AG08396 (cell line): ENCODE data around the gene PAX6.

Experiments
- DNase-seq: peaks from one replicate; pipeline ENCODE4 v3.0.0; 2012; ENCODE audit warnings: low spot score, mixed read lengths

Gene PAX6

DNA sequence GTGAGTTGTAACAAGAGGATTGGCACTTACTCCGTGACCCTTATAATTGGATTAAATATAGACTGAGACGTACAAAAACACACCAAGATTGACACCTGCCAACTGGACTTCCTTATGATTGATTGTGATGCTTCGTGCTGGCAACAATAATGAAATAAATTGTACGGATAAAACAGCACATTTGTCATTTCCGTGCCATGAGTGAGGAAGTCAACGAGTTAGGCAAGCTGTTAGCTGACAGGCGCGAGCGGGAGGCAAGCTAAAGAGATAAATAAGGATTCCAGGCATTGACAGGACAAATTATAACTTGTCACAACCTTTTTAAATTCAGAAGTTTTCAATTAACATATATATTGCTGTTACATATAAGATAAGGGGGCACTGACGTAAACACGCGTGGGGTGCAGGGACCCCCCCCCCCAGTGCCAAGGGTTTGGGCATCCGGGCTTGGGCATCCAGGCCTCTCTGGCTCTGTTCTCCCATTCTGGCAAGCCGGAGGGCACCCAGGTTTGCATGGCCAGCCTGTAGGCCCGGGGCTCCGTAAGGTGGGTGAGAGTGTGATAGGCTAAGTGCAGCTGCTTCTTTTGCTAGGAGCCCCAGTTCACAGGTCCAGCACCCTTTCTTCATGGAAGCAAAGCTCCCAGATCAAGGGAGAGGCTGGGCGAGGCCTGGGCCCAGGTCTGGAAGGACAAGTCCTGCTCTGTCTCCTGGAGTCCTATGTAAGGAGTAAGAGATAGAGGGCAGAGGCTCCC is 11.2 kb upstream of the PAX6 start:
- DNase-seq, result no peak

DNA sequence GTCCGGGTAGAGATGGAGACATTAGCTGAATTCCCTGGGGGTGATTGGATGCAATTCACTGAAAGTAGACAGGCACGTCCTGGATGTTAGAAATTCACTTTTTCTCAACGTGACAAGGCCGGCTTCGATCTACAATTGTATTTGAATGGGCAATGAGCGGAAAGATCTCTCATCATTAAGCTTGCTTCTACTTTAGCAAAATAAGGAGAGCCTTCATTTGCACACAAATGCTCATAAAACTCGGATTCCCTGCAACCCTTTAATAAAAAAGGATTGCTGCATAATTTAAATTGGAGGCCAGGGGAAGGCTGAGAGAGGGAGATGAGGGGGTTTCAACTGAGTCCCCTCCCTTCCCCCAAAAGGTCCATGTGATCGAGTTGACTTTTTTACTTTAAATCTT is 10.6 kb upstream of the PAX6 start:
- no peak for DNase-seq

DNA sequence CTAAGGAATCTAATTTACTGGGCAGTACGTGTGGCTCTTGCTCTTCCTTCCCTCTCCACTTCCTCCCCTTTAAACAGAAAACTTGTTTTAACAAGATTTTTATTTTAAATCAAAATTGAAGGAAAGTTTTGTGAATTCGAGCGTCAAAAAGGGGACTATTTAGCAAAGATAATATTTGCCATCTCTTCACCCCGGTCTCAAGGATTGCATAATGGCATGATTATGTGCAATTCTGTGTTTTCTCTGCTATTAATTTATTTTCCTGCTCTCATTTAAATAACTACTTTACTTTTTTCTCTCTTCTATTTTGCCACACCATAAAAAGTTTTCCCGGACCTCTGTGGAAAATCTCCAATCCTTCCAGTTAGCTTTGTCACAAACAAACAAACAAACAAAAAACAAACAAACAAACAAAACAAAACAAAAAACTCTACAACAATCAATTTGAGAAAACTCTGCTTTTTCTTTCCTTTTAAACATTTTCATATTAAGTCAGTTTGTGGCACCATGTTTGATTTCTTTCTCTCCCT is 10.2 kb upstream of the PAX6 start:
- no peak for DNase-seq

DNA sequence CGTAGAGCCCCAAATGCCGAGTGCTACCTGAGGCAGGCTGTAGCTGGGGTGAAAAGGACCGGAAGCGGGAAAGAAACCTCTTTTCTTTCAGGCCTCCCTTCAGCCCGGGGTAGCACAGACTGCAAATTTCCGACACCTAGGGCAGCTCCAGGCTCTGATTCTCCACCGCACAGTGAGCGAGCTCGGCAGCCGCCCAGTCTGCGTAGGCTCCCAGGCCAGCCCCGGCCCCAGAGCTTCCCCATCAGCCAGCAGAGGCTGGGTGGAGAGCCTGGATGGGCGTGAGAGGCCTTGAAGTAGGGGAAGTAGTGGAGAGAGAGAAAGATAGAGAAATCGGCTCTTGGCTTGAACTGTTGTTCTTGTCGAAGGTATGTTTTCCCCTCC is 9.3 kb upstream of the PAX6 start:
- DNase-seq, result no peak

DNA sequence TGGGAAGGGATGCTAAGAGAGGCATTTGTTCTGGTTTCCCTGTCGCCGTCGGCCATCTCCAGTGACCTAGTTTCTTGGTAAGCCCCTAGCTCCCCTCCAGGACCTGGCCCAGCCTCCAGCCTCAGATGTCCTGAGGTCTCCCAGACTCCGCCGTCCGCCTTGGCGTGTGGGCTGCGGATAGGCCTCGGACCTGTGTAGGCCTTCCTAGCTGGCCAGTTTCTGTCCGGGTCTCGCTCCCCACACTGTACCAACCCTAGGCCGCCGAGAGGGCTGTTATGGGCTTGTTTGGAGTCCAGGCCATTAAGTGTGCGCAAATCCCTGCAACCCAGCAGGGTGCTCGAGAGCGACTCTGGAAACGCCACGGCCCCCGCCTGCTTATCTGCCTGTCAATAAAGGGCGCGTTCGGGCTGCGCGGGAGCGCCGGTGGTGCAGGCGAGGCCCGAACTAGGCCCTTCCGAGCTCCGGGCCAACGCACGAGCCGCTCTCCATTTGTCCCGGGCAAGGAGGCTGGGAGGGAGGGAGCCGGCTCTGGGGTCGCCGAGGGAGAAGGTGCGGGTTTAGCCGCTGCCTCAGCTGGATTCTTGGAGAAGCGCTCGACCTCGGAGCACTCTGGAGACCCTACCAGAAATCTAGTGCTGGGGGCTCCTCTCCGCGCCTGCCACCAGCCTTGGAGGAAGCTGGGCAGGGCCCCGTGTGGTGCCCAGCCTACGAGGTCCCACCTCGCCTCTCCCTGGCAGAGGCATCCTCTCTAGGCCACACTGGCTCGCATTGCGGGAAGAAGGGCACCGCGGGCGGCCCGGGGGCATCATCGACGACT is 8.7 kb upstream of the PAX6 start:
- DNase-seq, result no peak

DNA sequence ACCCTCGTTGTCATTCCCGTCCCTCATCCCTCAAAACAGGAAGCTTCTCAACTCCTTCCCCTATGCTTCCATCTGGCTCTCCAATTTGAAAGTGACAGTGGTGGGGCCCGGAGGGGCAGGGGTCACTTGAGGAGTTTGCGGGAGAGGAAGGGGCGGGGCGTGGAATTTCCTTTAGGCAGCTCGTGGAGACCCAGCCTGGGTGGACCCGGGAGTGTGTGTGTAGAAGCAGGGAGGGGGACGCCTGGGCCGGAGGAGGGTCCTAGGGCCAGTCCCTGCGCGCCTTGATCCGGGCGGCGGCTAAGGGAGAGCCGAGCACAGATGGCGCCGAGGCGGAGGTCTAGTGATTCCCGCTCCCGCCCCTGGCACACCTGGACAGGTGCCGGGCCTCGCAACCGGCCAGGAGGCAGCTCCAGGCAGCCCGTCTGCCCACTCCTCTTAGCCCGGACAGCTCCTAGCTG is 7.8 kb upstream of the PAX6 start:
- DNase-seq, result no peak

DNA sequence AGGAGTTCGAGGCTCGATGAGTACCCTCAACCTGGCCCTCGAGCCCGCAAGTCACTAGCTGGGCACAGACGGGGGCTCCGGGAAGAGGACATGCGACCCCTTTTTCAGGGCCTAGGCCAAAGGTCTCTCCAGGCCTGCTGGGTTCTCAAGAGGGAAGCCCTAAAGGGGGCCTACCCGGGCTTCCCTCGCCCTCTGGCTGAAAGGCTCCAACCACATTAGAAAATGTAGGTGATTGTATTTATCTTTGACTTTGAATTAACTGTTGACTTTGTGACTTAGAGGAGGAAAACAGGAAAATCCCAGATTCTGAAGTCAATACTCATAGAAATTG is 7.3 kb upstream of the PAX6 start:
- DNase-seq, result no peak

DNA sequence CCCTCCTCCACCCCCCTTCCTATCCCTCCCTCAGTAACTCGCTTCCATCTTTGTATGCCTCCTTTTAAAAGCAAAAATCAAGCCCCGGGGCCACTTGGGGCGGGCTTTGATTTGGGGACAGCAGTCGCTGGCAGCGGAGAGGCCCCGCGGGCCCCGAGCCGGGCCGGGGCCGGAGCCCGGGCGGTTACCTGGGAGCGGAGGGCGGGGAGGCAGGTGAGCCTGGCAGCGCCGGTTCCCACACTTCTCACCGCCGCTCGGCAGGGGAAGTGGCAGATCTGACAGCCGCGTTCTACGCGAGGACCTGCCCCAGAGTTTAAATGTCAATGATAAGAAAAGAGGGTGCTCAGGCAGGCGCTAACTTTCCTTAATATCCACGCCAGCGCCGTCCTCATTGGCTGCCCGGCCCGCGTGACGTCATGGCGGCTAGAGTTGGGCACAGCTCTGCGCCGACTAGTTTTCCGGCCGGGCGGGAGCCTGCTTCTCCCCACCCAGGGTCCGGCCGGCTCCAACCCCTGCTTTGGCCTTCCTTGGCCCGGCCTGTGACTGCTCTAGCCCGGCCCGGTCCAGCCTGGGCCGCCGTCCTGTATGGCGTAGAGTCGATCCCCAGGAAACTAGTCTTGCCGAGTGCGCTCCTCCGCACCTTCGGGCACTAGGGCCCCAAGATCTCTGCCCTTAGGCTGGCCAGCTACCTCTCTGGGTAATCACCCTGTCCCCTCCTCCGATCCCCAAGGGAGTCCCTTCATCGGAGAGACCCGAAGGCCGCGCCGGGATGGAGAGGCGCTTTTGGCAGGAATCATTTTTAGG is 6.7 kb upstream of the PAX6 start:
- peak; percentile 15 for DNase-seq

DNA sequence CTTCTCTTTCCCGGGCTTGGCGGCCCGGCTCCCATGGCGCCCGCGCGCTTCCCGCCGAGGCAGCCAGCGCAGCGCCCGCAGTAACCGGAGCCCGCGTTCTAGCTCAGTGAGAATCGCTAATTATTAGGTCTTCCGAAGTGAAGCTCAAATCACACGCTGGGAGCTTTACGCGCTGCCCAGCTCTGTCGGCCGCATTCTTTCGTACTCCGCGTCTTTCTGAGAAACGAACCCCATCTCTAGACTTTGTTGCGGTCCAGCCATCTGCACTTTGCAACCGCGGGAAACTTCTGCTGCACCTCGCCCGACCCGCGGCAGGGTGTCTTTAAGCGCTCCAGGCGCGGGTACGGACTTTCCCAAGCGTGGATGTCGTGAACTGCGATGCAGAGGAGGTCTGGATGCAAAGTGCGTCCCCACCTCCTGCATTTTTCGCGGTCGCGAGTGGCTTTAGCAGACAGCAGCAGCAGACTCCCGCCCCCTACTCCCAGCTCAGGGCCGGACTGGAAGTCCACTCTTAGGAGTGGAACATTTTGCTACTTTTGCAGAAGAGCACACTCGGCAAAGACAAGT is 6.0 kb upstream of the PAX6 start:
- peak; percentile 36 for DNase-seq

DNA sequence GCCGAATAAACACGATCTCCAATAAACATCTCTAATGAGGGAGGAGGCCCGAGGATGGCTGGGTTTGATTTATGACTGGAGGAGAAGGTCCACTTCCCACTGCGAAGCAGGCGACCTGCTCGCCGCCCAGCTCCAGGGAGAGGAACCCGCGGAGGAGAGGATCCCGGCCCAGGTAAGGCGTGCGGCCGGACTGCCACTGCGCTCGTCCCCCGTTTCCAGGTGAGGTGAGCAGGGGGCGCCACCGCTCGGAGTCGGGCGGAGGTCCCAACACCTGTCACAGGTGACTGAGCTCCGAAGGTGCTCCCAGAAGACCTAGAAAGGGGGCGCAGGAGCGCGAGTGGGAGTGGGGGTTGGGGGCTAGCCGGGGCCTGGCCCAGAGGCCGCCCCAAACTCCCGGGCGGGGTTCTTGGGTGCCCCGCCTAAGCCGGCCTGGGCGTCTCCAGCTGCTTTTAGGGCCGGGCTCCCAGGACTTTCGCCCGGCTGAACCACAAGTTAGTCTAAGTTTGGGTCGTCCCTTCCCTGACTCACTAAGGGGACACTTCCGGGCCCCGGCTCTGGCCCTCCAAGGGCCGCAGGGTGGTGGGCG is 5.4 kb upstream of the PAX6 start:
- DNase-seq, result peak; percentile 26

DNA sequence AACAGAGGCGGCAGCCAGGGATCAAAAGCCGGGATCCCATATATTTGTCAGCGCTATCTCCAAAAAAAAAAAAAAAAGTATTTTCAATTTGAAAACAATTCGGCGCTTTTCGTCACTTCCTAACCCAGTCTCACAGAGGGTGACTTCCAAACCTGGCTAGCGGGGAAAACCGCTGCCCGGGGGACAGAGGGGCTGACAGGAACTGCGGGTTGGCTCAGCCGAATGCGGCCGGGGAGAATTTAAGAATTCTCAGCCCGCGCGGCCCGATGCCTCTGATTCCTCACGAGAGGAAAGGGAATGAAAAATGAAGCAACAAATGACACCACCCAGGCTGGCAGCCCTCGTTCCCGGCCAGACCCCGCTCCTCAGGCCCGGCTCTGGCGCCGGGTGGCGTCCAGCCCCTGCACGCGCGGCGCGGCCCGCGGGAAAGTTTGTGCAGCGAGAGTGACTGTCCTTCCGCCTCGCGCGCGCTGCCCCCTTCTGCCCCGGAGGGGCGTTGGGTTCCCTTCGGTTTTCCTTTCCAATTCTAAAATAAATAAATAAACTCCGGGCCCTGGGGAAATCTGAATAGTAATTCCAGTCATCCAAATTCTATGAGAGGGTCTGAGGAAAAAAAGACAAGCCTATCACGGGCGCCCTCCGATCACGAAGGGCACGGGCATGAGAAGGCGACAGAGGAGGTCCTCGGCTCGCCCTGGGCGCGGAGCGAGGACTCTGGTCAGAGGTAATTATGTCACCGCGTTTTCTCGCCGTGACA is 4.8 kb upstream of the PAX6 start:
- peak; percentile 41 for DNase-seq

DNA sequence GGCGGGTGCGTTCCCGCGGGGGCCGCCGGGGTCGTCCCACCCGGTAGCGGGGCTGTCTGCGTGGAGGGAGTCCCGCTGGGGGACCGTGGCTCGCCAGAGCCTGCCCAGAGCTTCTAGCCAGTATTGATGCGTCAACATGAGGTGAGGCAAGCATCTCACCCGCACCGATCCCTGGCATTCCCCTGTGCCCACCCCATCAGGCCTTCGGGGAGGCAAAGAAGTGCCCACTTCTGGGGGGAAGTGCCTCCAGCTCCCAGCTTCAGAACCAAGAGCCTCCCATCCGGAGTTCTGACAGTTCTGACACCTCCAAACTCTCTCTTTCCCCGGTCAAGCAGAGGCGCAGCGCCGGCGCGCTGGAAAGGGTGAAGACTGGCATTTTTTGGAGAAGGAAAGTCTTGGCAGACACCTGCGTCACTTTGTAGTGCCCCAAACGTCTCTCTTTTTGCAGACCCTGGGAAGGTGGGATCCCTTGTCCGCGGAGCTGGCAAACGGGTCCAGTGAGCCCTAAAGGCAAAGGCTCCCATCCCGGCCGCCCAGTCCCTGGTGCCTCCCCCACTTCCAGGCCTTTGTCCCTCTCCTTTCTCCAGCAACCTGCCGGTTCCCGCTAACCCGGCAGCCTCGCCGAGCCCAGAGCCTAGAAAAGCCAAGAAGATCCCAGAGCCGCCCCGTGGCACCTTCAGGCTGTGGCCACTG is 3.2 kb upstream of the PAX6 start:
- DNase-seq, result no peak

DNA sequence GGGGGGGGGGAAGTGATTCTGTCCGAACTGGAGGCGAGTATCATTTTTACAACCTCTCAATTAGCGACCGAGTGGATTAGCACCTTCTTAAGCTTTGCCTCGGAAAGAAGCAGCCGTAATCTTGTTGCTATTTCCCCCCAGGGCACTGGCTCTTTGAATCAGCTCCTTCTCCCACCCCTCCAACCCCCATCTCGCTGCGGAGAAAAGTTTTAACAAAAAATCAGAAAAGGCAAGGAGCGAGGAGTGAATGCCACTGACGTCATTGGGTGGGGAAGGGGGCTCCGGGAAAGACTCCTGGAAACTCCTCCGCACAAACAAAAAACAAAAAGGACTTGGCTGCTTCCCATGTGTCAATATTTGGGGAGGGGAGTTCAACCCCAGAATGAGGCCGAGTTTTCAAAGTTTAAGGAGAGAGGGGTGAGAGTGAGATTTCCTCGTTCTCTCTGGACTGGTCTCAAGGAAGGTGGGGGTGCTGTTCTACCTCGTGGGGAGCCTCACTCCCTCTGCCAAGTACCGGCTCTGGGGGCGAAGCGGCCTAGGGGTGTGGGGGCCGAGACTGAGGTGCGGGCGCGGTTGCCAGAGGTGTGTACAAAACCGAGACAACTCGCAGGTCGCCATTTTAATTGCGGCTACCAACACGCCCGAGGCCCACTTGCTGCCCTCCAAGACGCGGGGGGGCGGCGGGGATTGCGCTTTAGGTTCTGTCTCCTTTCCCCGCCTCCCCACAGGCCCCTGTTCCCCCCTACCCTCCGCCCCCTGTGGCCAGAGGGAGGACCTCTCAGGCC is 2.5 kb upstream of the PAX6 start:
- DNase-seq, result no peak

DNA sequence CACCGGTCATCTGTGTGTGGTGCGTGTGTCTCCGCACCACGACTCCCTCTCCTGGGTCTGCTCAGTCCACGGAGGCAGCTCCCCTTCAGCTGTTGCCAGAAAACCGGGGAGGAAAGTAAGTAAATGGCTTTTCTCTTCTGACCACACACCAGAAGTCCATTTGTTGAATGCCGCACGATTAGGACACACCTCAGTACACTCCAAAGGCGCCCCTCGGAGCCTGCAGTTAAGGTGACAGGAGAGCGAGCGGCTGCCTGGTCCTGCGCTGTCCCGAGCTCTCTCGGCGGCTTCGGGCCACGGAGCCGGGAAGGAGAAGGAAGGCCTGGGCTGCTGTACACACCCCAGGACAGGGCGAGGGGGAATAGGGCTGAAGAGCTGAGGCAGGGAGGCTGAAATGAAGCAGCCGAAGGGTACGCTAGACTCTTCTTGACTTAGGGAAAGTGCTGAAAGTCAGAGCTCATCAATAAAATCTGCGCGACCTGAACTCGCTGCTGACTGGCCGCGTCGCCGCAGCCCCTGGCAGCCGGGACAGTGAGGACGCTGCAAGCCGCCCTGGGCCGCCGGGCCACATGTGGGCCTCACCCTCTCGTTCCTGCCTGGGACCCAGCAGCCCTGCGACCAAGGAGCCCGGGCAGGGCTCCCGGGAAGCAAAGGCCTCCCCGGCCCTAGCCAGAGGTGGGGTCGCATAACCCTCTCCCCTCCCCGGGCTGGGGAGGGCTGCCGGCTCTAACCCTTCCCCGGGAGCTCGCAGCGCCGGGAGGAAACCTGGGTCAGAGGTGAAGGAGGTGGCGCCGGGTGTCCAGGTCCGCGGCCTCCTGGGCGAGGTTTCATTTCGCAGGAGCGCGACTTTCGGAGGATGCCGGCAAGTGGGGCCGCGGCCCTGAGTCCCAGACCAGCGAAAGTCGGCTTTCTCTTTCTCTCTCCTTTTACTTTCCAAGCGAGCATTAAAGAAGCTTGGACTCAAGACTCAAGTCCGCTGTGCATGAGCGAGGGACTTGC is 1.6 kb upstream of the PAX6 start:
- DNase-seq, result peak; percentile 41

DNA sequence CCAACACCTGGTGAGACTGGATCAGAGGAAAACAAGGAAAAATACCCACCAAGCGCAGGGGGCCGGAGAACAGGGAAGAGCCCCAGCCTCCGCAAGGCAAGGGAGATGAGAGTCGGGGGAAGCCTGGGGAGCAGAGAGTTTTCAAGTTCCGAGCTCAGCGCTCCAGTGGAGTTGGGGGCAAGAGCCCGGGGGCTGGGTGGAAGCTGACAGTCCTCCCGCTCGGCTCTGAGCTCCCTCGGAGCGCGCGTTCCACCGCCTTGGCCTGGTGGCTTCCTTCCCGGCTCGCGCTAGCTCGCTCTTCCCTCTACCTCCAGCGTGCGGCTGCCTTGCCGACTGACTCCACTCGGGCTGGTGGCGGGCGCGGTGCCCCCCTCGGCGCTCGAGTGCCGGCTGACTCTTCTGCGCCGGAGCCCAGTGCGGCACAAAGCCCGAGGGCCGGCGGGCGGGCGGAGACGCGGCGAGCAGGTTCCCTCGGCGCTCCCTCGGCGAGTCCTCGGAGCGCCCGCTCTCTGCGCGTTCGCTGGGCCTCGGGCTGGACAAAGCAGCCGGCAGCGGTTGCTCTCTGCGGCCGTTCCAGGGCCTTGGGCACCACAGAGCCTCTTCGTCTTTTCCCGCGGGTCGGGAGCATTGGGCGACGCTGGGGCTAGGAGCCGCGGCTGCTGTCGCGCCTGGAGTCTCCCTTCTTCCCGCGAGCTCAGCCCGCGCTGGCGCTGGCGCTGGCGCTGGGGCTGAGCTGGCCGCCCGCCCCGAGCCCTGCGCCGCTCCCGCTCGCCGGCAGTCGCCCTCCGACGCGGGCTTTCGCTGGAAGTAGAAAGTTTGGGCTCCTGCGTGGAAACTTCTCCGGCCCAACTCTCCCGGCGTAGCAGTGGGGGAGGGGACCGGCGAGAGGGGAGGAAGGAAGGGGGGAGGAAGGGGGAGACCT is 1.0 kb downstream of the PAX6 start:
- DNase-seq, result peak; percentile 63

DNA sequence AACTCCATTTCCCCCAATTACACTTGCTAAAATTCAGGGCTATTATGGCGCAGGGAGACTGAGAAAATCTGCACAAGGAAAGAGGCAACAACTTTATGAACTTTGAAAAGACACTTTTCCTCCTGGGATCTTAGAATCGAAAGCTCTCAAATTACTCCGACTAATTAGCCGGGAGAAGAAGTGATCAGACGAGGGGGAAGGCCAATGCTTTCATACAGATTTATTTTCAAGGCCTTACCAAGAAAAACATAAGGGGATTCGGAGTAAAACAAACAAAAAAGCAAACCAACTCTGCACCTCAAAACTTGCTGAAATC is 1.6 kb downstream of the PAX6 start:
- DNase-seq, result no peak

DNA sequence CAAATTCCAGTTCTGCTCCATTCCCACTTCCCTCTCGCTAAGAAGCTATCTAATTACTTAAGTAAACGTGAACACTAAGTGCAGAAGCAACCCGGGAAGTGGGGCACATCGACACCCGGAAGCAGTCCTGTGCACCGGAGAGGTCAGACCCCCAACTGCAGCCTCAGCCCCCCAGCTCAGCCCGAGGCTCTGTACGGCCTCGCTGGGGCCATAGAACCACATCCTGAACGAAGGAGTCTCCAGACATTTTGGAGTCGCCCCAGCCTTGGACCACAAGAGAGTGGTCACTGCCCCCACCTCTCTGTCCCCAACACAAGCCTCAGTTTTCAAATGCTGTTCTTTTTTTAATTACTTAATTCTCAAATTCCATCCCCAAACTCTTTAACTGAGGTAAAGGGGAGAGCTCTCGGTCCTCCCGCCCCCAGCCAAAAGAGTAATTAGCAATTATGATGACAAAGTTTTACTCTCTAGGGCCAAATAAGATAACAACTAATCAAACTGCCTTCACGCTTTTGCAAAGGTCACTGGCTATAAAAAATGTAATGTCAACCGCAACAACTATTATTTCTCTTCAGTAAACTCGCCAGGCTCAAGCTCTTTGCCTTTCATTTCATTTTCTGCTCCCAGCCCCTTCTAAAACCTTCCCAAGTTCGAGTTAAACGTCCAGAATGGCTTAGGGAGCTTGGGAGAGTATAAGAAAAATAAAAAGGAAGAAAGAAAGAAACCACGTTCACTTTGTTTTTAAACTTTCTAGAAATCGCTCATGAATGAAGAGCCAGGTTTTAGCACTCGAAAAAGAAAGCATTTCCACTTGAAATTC is 2.2 kb downstream of the PAX6 start:
- no peak for DNase-seq
